Body of pancreas (tissue), 4 donors: ENCODE measurements around the gene HTR3B.

Experiments used
- POLR2A ChIP-seq, 3 donors: fragments of 450-650 bp; IDR thresholded peaks; one replicate each; pipeline ENCODE4 v1.6.1; 2016; ENCODE audit warnings: antibody characterized with exemption in 3 of 3, mild to moderate bottlenecking in 2 of 3
- TF ChIP-seq, protein P1 (sequence below), 7 experiments: fragments of 450-650 bp in 4 of 7; fragments of 200-600 bp in 3 of 7; sonication (generic) in 3 of 7; IDR thresholded peaks; one replicate each; pipeline ENCODE4 v1.5.1; 2016 to 2019; ENCODE audit warnings: antibody characterized with exemption in 7 of 7

DNA sequence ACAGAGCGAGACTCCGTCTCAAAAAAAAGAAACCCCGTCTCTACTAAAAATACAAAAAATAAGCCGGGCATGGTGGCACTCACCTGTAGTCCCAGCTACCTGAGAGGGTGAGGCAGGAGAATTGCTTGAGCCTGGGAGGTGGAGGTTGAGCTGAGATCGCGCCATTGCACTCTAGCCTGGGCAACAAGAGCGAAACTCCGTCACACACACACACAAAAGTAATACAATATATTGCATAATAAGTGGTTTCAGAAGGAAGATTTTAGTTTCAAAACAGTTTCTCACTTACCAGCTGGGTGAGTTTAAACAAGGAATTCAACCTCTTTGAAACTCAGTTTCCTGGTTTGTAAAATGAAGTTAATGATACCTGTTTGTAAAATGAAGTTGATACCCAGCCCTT lies 37.7 kb downstream of the HTR3B start:
- TF ChIP-seq, protein P1, sequence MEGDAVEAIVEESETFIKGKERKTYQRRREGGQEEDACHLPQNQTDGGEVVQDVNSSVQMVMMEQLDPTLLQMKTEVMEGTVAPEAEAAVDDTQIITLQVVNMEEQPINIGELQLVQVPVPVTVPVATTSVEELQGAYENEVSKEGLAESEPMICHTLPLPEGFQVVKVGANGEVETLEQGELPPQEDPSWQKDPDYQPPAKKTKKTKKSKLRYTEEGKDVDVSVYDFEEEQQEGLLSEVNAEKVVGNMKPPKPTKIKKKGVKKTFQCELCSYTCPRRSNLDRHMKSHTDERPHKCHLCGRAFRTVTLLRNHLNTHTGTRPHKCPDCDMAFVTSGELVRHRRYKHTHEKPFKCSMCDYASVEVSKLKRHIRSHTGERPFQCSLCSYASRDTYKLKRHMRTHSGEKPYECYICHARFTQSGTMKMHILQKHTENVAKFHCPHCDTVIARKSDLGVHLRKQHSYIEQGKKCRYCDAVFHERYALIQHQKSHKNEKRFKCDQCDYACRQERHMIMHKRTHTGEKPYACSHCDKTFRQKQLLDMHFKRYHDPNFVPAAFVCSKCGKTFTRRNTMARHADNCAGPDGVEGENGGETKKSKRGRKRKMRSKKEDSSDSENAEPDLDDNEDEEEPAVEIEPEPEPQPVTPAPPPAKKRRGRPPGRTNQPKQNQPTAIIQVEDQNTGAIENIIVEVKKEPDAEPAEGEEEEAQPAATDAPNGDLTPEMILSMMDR (IDR thresholded peaks at IDR 0.05): no peak
- TF ChIP-seq POLR2A (IDR thresholded peaks at IDR 0.05): no peak
